ENCODE data around the gene VTA1.

VTA1 gene

DNA sequence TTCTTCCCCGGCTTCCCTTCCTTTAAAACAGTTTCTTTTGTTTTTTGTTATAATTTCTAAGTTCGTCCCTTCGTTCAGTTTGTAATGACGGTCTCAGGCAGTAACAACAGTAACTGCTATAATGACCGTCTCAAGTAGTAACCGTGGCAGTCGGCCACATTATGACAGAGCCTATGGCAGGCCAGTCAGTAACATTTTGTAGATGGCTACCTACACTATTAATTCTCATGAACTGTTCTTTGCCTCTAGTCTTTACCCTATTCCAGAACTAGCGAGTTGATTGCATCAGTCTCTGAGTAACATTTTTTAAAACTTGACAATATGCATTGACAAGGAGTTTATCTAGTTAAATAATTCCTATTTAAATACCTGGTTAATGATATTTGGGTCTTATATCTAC is 111.7 kb downstream of the VTA1 start:
- DNase-seq (ENCODE audit: low read depth): no peak
- H3K4me3 ChIP-seq (ENCODE audit: low read length): no peak overlapping the region
- TF ChIP-seq, protein P1, sequence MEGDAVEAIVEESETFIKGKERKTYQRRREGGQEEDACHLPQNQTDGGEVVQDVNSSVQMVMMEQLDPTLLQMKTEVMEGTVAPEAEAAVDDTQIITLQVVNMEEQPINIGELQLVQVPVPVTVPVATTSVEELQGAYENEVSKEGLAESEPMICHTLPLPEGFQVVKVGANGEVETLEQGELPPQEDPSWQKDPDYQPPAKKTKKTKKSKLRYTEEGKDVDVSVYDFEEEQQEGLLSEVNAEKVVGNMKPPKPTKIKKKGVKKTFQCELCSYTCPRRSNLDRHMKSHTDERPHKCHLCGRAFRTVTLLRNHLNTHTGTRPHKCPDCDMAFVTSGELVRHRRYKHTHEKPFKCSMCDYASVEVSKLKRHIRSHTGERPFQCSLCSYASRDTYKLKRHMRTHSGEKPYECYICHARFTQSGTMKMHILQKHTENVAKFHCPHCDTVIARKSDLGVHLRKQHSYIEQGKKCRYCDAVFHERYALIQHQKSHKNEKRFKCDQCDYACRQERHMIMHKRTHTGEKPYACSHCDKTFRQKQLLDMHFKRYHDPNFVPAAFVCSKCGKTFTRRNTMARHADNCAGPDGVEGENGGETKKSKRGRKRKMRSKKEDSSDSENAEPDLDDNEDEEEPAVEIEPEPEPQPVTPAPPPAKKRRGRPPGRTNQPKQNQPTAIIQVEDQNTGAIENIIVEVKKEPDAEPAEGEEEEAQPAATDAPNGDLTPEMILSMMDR (conservative IDR thresholded peaks at IDR 0.05; ENCODE audit: low read depth, low read length): no peak

DNA sequence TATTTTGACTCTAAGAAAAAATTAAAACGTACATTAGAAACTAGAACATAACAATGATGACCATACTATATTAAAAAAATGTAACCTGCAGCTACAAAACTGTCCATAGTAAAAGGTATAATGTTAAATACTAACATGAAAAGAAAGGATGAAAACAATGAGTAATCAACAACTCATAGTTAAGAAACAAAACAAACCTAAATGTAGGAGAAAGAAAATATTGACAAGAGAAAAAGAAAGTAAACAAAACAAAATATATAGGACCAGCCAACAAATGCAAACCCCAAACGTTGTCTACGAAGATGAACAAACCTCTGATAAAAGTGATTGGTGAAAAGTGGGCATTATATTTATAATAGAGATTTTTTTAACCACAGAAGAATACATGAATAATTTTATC is 113.7 kb downstream of the VTA1 start:
- TF ChIP-seq, protein P1 (conservative IDR thresholded peaks at IDR 0.05; ENCODE audit: low read depth, low read length): no peak
- no peak for DNase-seq (ENCODE audit: low read depth)
- no peak overlapping the region for H3K4me3 ChIP-seq (ENCODE audit: low read length)

DNA sequence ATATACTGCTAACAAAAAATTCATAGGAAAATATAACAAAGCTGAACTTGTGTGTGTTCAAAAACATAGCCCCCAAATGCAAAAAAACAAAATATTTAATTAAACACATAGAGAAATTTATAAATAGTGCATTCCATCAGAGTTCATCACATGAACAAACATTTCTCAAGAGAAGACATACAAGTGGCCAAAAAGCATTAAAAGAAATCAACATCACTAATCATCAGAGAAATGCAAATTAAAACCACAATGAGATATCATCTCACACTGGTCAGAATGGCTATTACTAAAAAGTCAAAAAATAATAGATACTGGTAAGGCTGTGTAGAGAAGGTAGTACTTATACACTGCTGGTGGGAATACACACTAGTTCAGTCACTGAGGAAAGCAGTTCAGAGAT is 115.2 kb downstream of the VTA1 start:
- TF ChIP-seq, protein P1 (conservative IDR thresholded peaks at IDR 0.05; ENCODE audit: low read depth, low read length): no peak
- DNase-seq (ENCODE audit: low read depth): no peak

DNA sequence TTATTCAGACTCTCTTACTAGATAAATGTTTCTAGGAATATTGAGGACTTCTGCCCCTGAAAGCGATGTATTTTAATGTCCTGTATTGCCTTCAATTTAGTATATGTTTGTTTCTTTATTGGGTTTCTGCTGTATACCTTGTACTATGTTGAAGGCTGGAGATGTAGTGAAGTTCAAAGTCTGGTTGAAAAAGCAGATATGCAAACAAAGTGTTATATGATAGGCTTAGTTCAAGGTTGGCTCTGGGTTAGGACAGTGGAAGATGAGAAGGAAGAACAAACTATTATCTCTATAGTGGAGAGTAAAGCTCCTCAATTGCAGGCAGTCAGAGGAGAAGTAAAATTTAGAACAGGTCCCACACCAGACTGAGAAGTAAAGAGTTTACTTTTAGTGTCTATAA is 118.4 kb downstream of the VTA1 start:
- no peak overlapping the region for H3K4me3 ChIP-seq (ENCODE audit: low read length)
- no peak for DNase-seq (ENCODE audit: low read depth)
- TF ChIP-seq, protein P1 (conservative IDR thresholded peaks at IDR 0.05; ENCODE audit: low read depth, low read length): no peak

More for the DNA sequence above, 115.2 kb downstream of the VTA1 start:
- H3K4me3 ChIP-seq (ENCODE audit: low read length): no peak overlapping the region

DNA sequence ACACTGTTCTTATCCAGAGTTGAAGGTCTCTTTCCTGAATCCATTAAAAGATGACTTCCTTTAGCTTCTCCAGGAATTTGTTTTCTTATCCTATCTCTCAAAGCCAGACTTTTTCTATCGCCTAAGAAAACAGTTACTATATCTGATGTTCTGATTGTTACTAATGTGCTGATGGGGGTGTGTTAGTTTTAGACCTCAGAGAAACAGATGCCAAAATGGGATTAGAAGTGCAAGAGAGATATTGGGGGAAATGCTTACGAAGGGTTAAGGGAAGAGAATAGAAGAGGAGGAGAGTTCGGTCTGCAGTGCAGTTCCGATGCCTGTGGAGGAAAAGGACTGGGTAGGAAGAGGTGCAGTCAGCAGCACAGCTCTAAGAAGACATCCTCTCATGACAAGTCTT is 119.0 kb downstream of the VTA1 start:
- DNase-seq (ENCODE audit: low read depth): no peak
- no peak overlapping the region for H3K4me3 ChIP-seq (ENCODE audit: low read length)
- TF ChIP-seq, protein P1 (conservative IDR thresholded peaks at IDR 0.05; ENCODE audit: low read depth, low read length): no peak

DNA sequence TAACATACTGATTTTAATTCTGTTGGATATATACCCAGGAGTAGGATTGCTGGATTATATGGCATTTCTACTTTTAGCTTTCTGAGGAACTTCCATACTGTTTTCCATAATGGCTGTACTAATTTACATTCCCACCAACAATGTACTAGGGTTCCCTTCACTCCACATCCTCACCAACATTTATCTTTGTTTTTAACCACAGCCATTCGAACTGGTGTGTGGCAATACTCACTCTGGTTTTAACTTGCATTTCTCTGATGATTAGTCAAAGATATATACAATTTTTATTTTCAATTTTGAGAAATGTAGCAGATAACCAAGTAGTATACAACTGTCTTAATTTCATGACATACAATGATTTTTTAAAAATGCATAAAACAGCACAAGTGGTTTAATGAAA is 124.4 kb downstream of the VTA1 start:
- TF ChIP-seq, protein P1 (conservative IDR thresholded peaks at IDR 0.05; ENCODE audit: low read depth, low read length): no peak
- DNase-seq (ENCODE audit: low read depth): no peak
- no peak overlapping the region for H3K4me3 ChIP-seq (ENCODE audit: low read length)

Measured in retinal pigment epithelial cell (primary cell).